GM23338 (cell line): ENCODE measurements around the gene TP73. TPM values are rescaled to one million over a fixed set of nuclear protein-coding genes. Genes with fewer than 3 reads are reported as not detected.

ENCODE experiments used
- ATAC-seq: fragments of 200-7000 bp; cut with Tn5 transposase; 3 replicates; pipeline ENCODE4 v1.9.1; 2020
- DNase-seq: peaks from one replicate; pipeline ENCODE4 v3.0.0-alpha.2; 2015; ENCODE audit warnings: low spot score
- H2AFZ ChIP-seq: fragments of 200-600 bp; sonication (generic); 2 replicates; pipeline ENCODE4 v1.8.0; 2016; ENCODE audit warnings: antibody characterized with exemption, mild to moderate bottlenecking, moderate library complexity
- H3F3A ChIP-seq: fragments of 200-600 bp; sonication (generic); replicated peaks from 2 replicates; pipeline ENCODE4 v1.8.0; 2017; ENCODE audit warnings: antibody characterized with exemption, mixed run types, low read depth
- H3K27ac ChIP-seq: fragments of 200-600 bp; sonication (generic); 2 replicates; pipeline ENCODE4 v1.6.1; 2016; ENCODE audit warnings: low read depth
- H3K27me3 ChIP-seq: fragments of 200-600 bp; sonication (generic); 2 replicates; pipeline ENCODE4 v1.8.0; 2016; ENCODE audit warnings: mild to moderate bottlenecking, mixed run types, moderate library complexity; ENCODE audit not compliant: insufficient read depth
- H3K36me3 ChIP-seq: fragments of 200-600 bp; sonication (generic); 2 replicates; pipeline ENCODE4 v1.8.0; 2016; ENCODE audit warnings: mild to moderate bottlenecking; ENCODE audit not compliant: insufficient read depth
- H3K4me1 ChIP-seq: fragments of 200-600 bp; sonication (generic); 2 replicates; pipeline ENCODE4 v1.8.0; 2016; ENCODE audit warnings: mild to moderate bottlenecking, moderate library complexity; ENCODE audit not compliant: insufficient read depth
- H3K4me2 ChIP-seq: fragments of 200-600 bp; sonication (generic); 2 replicates; pipeline ENCODE4 v1.7.1; 2017; ENCODE audit warnings: mixed run types
- H3K4me3 ChIP-seq: fragments of 200-600 bp; sonication (generic); 2 replicates; pipeline ENCODE4 v1.6.1; 2016; ENCODE audit warnings: mixed run types
- H3K79me2 ChIP-seq: fragments of 200-600 bp; sonication (generic); replicated peaks from 2 replicates; pipeline ENCODE4 v1.8.0; 2017; ENCODE audit warnings: mild to moderate bottlenecking; ENCODE audit not compliant: insufficient read depth
- H3K9me2 ChIP-seq: fragments of 200-600 bp; sonication (generic); 2 replicates; pipeline ENCODE4 v1.8.0; 2017; ENCODE audit not compliant: insufficient read depth
- H4K20me1 ChIP-seq: fragments of 200-600 bp; sonication (generic); replicated peaks from 2 replicates; pipeline ENCODE4 v1.8.0; 2017; ENCODE audit warnings: mild to moderate bottlenecking; ENCODE audit not compliant: insufficient read depth
- H3K27ac Mint-ChIP-seq: 2 replicates; pipeline ENCODE4 v1.8.0; 2020; ENCODE audit warnings: inconsistent platforms, mild to moderate bottlenecking, moderate library complexity, mixed read lengths
- H3K27me3 Mint-ChIP-seq: 3 replicates; pipeline ENCODE4 v1.8.0; 2022; ENCODE audit warnings: low read depth, mild to moderate bottlenecking, moderate library complexity, mixed read lengths, inconsistent platforms; ENCODE audit not compliant: insufficient read depth, poor library complexity
- H3K36me3 Mint-ChIP-seq: 3 replicates; pipeline ENCODE4 v1.8.0; 2021; ENCODE audit warnings: low read depth, mild to moderate bottlenecking, inconsistent platforms, moderate library complexity, mixed read lengths
- H3K4me1 Mint-ChIP-seq: 3 replicates; pipeline ENCODE4 v1.8.0; 2020; ENCODE audit warnings: mild to moderate bottlenecking, inconsistent platforms, mixed read lengths
- H3K4me3 Mint-ChIP-seq: 3 replicates; pipeline ENCODE4 v1.8.0; 2021; ENCODE audit warnings: moderate library complexity, mild to moderate bottlenecking, inconsistent platforms, mixed read lengths
- H3K9me3 Mint-ChIP-seq: 3 replicates; pipeline ENCODE4 v1.8.0; 2020; ENCODE audit warnings: moderate library complexity, mild to moderate bottlenecking, inconsistent platforms, mixed read lengths
- CREB1 ChIP-seq: fragments of 250-450 bp; sonication (Bioruptor Pico); IDR thresholded peaks from 2 replicates; pipeline ENCODE4 v1.5.0; 2020; ENCODE audit warnings: low read depth, mild to moderate bottlenecking, moderate library complexity
- JUNB ChIP-seq: IDR thresholded peaks from one replicate; pipeline ENCODE4 v1.6.1; 2016; ENCODE audit warnings: antibody characterized with exemption; ENCODE audit not compliant: unreplicated experiment
- NANOG ChIP-seq: IDR thresholded peaks from 2 replicates; pipeline ENCODE4 v1.6.1; 2016; ENCODE audit warnings: antibody characterized with exemption, borderline replicate concordance
- POLR2AphosphoS5 ChIP-seq: IDR thresholded peaks from 2 replicates; pipeline ENCODE4 v1.6.1; 2016; ENCODE audit warnings: antibody characterized with exemption, low read depth
- STAT1 ChIP-seq: IDR thresholded peaks from one replicate; pipeline ENCODE4 v1.6.1; 2016; ENCODE audit warnings: antibody characterized with exemption; ENCODE audit not compliant: unreplicated experiment
- ZNF114 ChIP-seq: fragments of 250-450 bp; sonication (Bioruptor Pico); IDR thresholded peaks from 2 replicates; pipeline ENCODE4 v1.5.0; 2020; ENCODE audit warnings: mild to moderate bottlenecking, moderate library complexity
- ZNF331 ChIP-seq: fragments of 250-450 bp; sonication (Bioruptor Pico); IDR thresholded peaks from 2 replicates; pipeline ENCODE4 v1.5.0; 2020; ENCODE audit warnings: low read depth, mild to moderate bottlenecking, moderate library complexity
- polyA plus RNA-seq: library from polyadenylated mRNA; unstranded; fragments of >200 nt; fragmentation: Nextera tagmentation; extraction: Ambion mirVana; gene quantifications from 2 replicates; pipeline ENCODE4 v1.2.1, GENCODE V29; 2016
- total RNA-seq: library from RNA; depleted of rRNA; stranded (reverse); fragments of >200 nt; shearing (Covaris generic); gene quantifications from 2 replicates; pipeline ENCODE4 v1.2.3, GENCODE V29; 2014
- TF ChIP-seq, protein P1 (sequence below): fragments of 250-450 bp; sonication (Bioruptor Pico); IDR thresholded peaks from 2 replicates; pipeline ENCODE4 v1.5.0; 2020; ENCODE audit warnings: mild to moderate bottlenecking, moderate library complexity
- TF ChIP-seq, protein P2 (sequence below): IDR thresholded peaks from 2 replicates; pipeline ENCODE4 v1.6.1; 2016; ENCODE audit warnings: antibody characterized with exemption

Gene TP73
- total and polyA plus RNA-seq, 2 experiments from 2014 or later, result 1.4 to 3.4 TPM

DNA sequence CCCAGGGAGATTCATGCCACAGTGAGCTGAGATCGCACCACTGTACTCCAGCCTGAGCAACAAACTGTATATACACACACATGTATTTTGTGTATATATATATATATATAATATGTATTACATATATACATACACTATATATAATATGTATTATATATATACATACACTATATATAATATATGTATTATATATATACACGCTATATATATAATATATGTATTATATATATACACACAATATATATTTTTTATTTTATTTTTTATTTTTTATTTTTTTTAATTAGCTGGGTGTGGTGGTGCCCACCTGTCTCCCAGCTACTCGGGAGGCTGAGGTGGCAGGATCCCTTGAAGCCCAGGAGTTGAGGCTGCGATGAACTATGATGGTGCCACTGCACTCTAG is 9.3 kb downstream of the TP73 start (continued):
- TF ChIP-seq, protein P1, sequence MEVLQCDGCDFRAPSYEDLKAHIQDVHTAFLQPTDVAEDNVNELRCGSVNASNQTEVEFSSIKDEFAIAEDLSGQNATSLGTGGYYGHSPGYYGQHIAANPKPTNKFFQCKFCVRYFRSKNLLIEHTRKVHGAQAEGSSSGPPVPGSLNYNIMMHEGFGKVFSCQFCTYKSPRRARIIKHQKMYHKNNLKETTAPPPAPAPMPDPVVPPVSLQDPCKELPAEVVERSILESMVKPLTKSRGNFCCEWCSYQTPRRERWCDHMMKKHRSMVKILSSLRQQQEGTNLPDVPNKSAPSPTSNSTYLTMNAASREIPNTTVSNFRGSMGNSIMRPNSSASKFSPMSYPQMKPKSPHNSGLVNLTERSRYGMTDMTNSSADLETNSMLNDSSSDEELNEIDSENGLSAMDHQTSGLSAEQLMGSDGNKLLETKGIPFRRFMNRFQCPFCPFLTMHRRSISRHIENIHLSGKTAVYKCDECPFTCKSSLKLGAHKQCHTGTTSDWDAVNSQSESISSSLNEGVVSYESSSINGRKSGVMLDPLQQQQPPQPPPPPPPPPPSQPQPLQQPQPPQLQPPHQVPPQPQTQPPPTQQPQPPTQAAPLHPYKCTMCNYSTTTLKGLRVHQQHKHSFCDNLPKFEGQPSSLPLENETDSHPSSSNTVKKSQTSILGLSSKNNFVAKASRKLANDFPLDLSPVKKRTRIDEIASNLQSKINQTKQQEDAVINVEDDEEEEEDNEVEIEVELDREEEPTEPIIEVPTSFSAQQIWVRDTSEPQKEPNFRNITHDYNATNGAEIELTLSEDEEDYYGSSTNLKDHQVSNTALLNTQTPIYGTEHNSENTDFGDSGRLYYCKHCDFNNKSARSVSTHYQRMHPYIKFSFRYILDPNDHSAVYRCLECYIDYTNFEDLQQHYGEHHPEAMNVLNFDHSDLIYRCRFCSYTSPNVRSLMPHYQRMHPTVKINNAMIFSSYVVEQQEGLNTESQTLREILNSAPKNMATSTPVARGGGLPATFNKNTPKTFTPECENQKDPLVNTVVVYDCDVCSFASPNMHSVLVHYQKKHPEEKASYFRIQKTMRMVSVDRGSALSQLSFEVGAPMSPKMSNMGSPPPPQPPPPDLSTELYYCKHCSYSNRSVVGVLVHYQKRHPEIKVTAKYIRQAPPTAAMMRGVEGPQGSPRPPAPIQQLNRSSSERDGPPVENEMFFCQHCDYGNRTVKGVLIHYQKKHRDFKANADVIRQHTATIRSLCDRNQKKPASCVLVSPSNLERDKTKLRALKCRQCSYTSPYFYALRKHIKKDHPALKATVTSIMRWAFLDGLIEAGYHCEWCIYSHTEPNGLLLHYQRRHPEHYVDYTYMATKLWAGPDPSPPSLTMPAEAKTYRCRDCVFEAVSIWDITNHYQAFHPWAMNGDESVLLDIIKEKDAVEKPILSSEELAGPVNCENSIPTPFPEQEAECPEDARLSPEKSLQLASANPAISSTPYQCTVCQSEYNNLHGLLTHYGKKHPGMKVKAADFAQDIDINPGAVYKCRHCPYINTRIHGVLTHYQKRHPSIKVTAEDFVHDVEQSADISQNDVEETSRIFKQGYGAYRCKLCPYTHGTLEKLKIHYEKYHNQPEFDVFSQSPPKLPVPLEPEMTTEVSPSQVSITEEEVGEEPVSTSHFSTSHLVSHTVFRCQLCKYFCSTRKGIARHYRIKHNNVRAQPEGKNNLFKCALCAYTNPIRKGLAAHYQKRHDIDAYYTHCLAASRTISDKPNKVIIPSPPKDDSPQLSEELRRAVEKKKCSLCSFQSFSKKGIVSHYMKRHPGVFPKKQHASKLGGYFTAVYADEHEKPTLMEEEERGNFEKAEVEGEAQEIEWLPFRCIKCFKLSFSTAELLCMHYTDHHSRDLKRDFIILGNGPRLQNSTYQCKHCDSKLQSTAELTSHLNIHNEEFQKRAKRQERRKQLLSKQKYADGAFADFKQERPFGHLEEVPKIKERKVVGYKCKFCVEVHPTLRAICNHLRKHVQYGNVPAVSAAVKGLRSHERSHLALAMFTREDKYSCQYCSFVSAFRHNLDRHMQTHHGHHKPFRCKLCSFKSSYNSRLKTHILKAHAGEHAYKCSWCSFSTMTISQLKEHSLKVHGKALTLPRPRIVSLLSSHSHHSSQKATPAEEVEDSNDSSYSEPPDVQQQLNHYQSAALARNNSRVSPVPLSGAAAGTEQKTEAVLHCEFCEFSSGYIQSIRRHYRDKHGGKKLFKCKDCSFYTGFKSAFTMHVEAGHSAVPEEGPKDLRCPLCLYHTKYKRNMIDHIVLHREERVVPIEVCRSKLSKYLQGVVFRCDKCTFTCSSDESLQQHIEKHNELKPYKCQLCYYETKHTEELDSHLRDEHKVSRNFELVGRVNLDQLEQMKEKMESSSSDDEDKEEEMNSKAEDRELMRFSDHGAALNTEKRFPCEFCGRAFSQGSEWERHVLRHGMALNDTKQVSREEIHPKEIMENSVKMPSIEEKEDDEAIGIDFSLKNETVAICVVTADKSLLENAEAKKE (CRISPR knock-in tag), result no peak
- TF ChIP-seq STAT1 (no peak), CREB1 (CRISPR knock-in tag) (no peak)

DNA sequence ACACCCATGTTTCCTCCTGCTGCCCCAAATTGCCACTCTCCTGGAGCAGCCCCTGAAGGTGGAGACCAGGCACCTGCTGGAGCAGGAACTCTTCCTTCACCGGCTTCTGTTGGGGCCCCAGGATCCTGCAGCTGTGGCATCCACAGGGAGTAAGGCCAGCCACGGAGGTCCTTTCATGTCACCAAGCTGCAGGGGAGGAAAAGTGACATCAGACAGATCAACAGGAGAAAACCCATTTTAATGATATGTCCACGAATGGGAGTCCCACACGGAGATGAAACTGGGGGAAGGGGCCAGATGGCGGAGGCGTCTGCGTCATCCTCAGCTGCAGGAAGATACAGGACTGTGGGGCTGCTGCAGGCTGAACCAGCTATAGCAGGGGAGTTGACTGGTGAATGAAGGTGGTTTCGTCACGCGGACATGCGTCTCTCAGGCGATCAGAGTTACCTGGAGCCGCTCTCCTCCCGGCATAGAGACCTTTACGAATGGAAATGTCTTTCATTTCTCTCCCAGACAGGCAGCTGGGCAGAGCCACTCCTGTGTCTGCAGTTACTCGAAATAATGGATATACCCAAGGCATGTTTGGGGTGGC is 9.9 kb downstream of the TP73 start:
- Mint-ChIP-seq H3K4me1 (peaks cover 15% of the 10 kb centered on the region), H3K27ac (no peak overlapping the region), H3K4me3 (no peak overlapping the region), H3K27me3 (peaks cover 20% of the 10 kb centered on the region), H3K36me3 (no peaks in the 10 kb centered on the region), H3K9me3 (no peaks in the 10 kb centered on the region; the same call in 2 of the 3 replicates)
- Histone ChIP-seq H3K4me1 (no peaks in the 10 kb centered on the region), H3K4me2 (no peak overlapping the region), H3K36me3 (no peaks in the 10 kb centered on the region), H4K20me1 (no peaks in the 10 kb centered on the region), H3K79me2 (no peaks in the 10 kb centered on the region), H2AFZ (no peak overlapping the region), H3K4me3 (no peak overlapping the region), H3K27me3 (peaks cover 10% of the 10 kb centered on the region; the same call in 1 of the 2 replicates), H3K9me2 (no peaks in the 10 kb centered on the region), H3F3A (0 out of 2 replicates have a peak, but pooled peaks cover 3% of the 10 kb centered on the region), H3K27ac (no peak overlapping the region)
- ATAC-seq, result no peak
- DNase-seq, result no peak
- TF ChIP-seq STAT1 (no peak), POLR2AphosphoS5 (no peak), NANOG (no peak), ZNF114 (CRISPR knock-in tag) (no peak), ZNF331 (no peak), JUNB (no peak)
- TF ChIP-seq, protein P1 (CRISPR knock-in tag), result no peak
- TF ChIP-seq, protein P2, sequence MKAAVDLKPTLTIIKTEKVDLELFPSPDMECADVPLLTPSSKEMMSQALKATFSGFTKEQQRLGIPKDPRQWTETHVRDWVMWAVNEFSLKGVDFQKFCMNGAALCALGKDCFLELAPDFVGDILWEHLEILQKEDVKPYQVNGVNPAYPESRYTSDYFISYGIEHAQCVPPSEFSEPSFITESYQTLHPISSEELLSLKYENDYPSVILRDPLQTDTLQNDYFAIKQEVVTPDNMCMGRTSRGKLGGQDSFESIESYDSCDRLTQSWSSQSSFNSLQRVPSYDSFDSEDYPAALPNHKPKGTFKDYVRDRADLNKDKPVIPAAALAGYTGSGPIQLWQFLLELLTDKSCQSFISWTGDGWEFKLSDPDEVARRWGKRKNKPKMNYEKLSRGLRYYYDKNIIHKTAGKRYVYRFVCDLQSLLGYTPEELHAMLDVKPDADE, result no peak
